Keratinocyte (primary cell): ENCODE data around the gene ERI2.

Experiments used
- EZH2 ChIP-seq: IDR thresholded peaks from one replicate; pipeline ENCODE4 v1.6.1; 2012; ENCODE audit warnings: inconsistent platforms, mild to moderate bottlenecking, low read length, moderate library complexity
- TF ChIP-seq, protein P1 (sequence below), 3 experiments: IDR thresholded peaks in 1 of 3; conservative IDR thresholded peaks in 1 of 3; optimal IDR thresholded peaks in 1 of 3; 2 replicates in 2 of 3; 3 replicates in 1 of 3; pipeline versions ENCODE3 to v1.5.1; 2011; ENCODE audit warnings: low read length in 3 of 3, mild to moderate bottlenecking in 3 of 3, moderate library complexity in 2 of 3, control low read depth in 1 of 3, inconsistent platforms in 1 of 3; ENCODE audit not compliant: insufficient read depth in 2 of 3; ENCODE audit errors: extremely low read depth in 1 of 3

DNA sequence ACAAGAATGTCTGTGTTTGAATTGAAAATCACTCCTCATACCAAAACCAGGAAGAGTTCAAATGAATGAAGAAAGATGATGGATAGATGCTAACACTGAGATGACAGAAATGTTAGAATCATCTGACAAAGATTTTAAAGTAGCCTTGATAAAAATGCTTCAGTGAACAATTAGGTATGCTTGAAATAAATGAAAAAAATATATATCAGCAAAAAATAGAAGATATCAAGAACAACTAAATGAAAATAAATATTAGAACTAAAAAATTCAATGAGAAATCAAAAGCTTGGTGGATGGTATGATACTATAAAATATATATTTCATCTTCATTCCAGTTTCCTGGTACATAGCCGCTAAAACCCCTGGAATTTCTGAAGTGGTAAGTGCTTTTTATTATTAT lies 51.0 kb downstream of the ERI2 start:
- TF ChIP-seq, protein P1, sequence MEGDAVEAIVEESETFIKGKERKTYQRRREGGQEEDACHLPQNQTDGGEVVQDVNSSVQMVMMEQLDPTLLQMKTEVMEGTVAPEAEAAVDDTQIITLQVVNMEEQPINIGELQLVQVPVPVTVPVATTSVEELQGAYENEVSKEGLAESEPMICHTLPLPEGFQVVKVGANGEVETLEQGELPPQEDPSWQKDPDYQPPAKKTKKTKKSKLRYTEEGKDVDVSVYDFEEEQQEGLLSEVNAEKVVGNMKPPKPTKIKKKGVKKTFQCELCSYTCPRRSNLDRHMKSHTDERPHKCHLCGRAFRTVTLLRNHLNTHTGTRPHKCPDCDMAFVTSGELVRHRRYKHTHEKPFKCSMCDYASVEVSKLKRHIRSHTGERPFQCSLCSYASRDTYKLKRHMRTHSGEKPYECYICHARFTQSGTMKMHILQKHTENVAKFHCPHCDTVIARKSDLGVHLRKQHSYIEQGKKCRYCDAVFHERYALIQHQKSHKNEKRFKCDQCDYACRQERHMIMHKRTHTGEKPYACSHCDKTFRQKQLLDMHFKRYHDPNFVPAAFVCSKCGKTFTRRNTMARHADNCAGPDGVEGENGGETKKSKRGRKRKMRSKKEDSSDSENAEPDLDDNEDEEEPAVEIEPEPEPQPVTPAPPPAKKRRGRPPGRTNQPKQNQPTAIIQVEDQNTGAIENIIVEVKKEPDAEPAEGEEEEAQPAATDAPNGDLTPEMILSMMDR (optimal IDR thresholded peaks at IDR 0.05 in 1 of 3, IDR thresholded peaks at IDR 0.05 in 1 of 3, conservative IDR thresholded peaks at IDR 0.05 in 1 of 3; ENCODE audit: extremely low read depth in 1 of 3, insufficient read depth in 2 of 3, low read length in 3 of 3) = no peak
- no peak for TF ChIP-seq EZH2
